Gastroesophageal sphincter (tissue), 4 donors: Measurements from ENCODE around the gene ERO1B. TPM values are rescaled to one million over a fixed set of nuclear protein-coding genes. Genes with fewer than 3 reads are reported as not detected.

ENCODE experiments used
- ATAC-seq: fragments of 150-250 bp; one replicate; pipeline ENCODE4 v1.9.1; 2016; ENCODE audit warnings: mild to moderate bottlenecking, moderate library complexity
- H3K27ac ChIP-seq, 4 donors: fragments of 200-600 bp; sonication (generic) in 3 of 4; 1 replicate in 3 of 4; 2 replicates in 1 of 4; pipeline ENCODE4 v1.5.1; 2016 to 2019
- H3K27me3 ChIP-seq: fragments of 200-600 bp; sonication (generic); one replicate; pipeline ENCODE4 v1.5.1; 2019
- H3K36me3 ChIP-seq, 2 donors: fragments of 200-600 bp; sonication (generic); one replicate each; pipeline ENCODE4 v1.5.1; 2019; ENCODE audit warnings: control low read depth in 1 of 2
- H3K4me1 ChIP-seq, 3 donors: fragments of 200-600 bp; sonication (generic); 1 replicate in 2 of 3; 2 replicates in 1 of 3; pipeline ENCODE4 v1.5.1; 2016 to 2019; ENCODE audit warnings: control low read depth in 2 of 3
- H3K4me3 ChIP-seq, 2 donors: fragments of 200-600 bp; sonication (generic); one replicate each; pipeline ENCODE4 v1.5.1; 2019; ENCODE audit warnings: mild to moderate bottlenecking in 1 of 2, moderate library complexity in 1 of 2
- H3K9me3 ChIP-seq, 3 donors: fragments of 200-600 bp; sonication (generic); one replicate each; pipeline ENCODE4 v1.5.1; 2017 to 2019; ENCODE audit warnings: control low read depth in 2 of 3
- CTCF ChIP-seq, 4 experiments: fragments of 200-600 bp in 2 of 4; fragments of 450-650 bp in 2 of 4; sonication (generic) in 1 of 4; IDR thresholded peaks; one replicate each; pipeline ENCODE4 v1.5.1; 2017 to 2019; ENCODE audit warnings: antibody characterized with exemption in 4 of 4, mild to moderate bottlenecking in 2 of 4, moderate library complexity in 2 of 4
- EP300 ChIP-seq: sonication (generic); formaldehyde crosslinking; IDR thresholded peaks from one replicate; pipeline ENCODE4 v1.6.1; 2017; ENCODE audit warnings: antibody characterized with exemption, mild to moderate bottlenecking
- POLR2A ChIP-seq, 2 donors: fragments of 450-650 bp; IDR thresholded peaks; one replicate each; pipeline ENCODE4 v1.6.1; 2017; ENCODE audit warnings: antibody characterized with exemption in 2 of 2, mild to moderate bottlenecking in 2 of 2, moderate library complexity in 1 of 2
- POLR2AphosphoS5 ChIP-seq: sonication (generic); formaldehyde crosslinking; IDR thresholded peaks from one replicate; pipeline ENCODE4 v1.6.1; 2017; ENCODE audit warnings: antibody characterized with exemption
- WGBS, 2 donors: methylation state at CpG; one replicate each; pipeline ENCODE4 v1.1.5; 2018; ENCODE audit warnings: low coverage in 1 of 2; 5-methylcytosine and 5-hydroxymethylcytosine counted together
- total RNA-seq, 4 donors: library from RNA; depleted of rRNA; stranded (reverse); fragments of >200 nt; gene quantifications; one replicate each; pipeline ENCODE4 v1.1.0, GENCODE V29; 2016

ERO1B gene
- total RNA-seq, 4 donors from 2014 or later, result 7.3 to 13.5 (median 9.3) TPM

GRCh38 chr1:236206548-236206947, 75.2 kb downstream of the ERO1B start:
- Histone ChIP-seq H3K27ac (peak overlapping the region in 1 of 4 donors; percentile 7), H3K27me3 (no peaks in the 10 kb centered on the region), H3K4me3 (no peak overlapping the region), H3K36me3 (peaks cover 0 to 35% of the 10 kb centered on the region in 2 donors), H3K9me3 (peaks cover 0 to 19% (median 0%) of the 10 kb centered on the region in 3 donors), H3K4me1 (no peaks in the 10 kb centered on the region)
- WGBS, 2 donors, result 66 to 87% methylated on average over 2 to 3 of the region's 4 CpGs
- TF ChIP-seq EP300 (no peak), POLR2A (IDR thresholded peaks at IDR 0.05) (no peak), POLR2AphosphoS5 (no peak), CTCF (IDR thresholded peaks at IDR 0.05) (no peak)
- ATAC-seq, result peak; percentile 87

- TF ChIP-seq CTCF (IDR thresholded peaks at IDR 0.05) (no peak), POLR2A (IDR thresholded peaks at IDR 0.05) (no peak), POLR2AphosphoS5 (no peak), EP300 (no peak)
- Histone ChIP-seq H3K4me3 (no peak overlapping the region), H3K36me3 (peaks cover 0 to 30% of the 10 kb centered on the region in 2 donors), H3K4me1 (no peaks in the 10 kb centered on the region), H3K9me3 (peaks cover 0 to 38% (median 0%) of the 10 kb centered on the region in 3 donors), H3K27me3 (no peaks in the 10 kb centered on the region), H3K27ac (no peak overlapping the region)
- no peak for ATAC-seq
- 87 to 94% methylated on average over 2 to 3 of the region's 3 CpGs for WGBS, 2 donors
These were observed 77.1 kb downstream of the ERO1B start for GRCh38 chr1:236204656-236205055.

GRCh38 chr1:236204039-236204438, 77.7 kb downstream of the ERO1B start:
- Histone ChIP-seq H3K4me1 (no peaks in the 10 kb centered on the region), H3K36me3 (peaks cover 0 to 25% of the 10 kb centered on the region in 2 donors), H3K4me3 (no peak overlapping the region), H3K9me3 (peaks cover 0 to 42% (median 0%) of the 10 kb centered on the region in 3 donors), H3K27me3 (no peaks in the 10 kb centered on the region), H3K27ac (no peak overlapping the region)
- no peak for ATAC-seq
- WGBS, 2 donors, result 80 to 91% methylated on average over 1 of the region's 1 CpG
- TF ChIP-seq POLR2AphosphoS5 (no peak), POLR2A (IDR thresholded peaks at IDR 0.05) (no peak), EP300 (no peak), CTCF (IDR thresholded peaks at IDR 0.05) (no peak)

- H3K4me1 ChIP-seq, result no peaks in the 10 kb centered on the region
- H3K9me3 ChIP-seq, result peaks cover 0 to 62% (median 2%) of the 10 kb centered on the region in 3 donors
- no peak for ATAC-seq
- TF ChIP-seq EP300 (no peak), POLR2A (IDR thresholded peaks at IDR 0.05) (no peak), CTCF (IDR thresholded peaks at IDR 0.05) (no peak), POLR2AphosphoS5 (no peak)
- H3K36me3 ChIP-seq, result peaks cover 0 to 24% of the 10 kb centered on the region in 2 donors
- WGBS, 2 donors, result 80 to 100% methylated on average over 1 of the region's 1 CpG
- H3K27me3 ChIP-seq, result no peaks in the 10 kb centered on the region
- no peak overlapping the region for H3K27ac ChIP-seq
- H3K4me3 ChIP-seq, result no peak overlapping the region
These were observed 80.0 kb downstream of the ERO1B start for GRCh38 chr1:236201786-236202185.

GRCh38 chr1:236200925-236201324, 80.8 kb downstream of the ERO1B start:
- no peak for TF ChIP-seq POLR2AphosphoS5
- TF ChIP-seq EP300, result no peak
- no peak for TF ChIP-seq POLR2A (IDR thresholded peaks at IDR 0.05)
- no peak for TF ChIP-seq CTCF (IDR thresholded peaks at IDR 0.05)
- Histone ChIP-seq H3K4me1 (no peaks in the 10 kb centered on the region), H3K27me3 (no peaks in the 10 kb centered on the region), H3K27ac (no peak overlapping the region), H3K36me3 (peaks cover 0 to 21% of the 10 kb centered on the region in 2 donors), H3K4me3 (no peak overlapping the region), H3K9me3 (peaks cover 0 to 71% (median 2%) of the 10 kb centered on the region in 3 donors)
- ATAC-seq, result no peak
